HCT116 (cell line): ENCODE data around the gene MIR17HG.

Experiments used
- CBX3 ChIP-seq: IDR thresholded peaks from 2 replicates; pipeline ENCODE4 v1.6.1; 2012; ENCODE audit warnings: low read depth
- CTCF ChIP-seq, 3 experiments: fragments of 200-600 bp in 1 of 3; sonication (generic) in 1 of 3; IDR thresholded peaks in 2 of 3; conservative IDR thresholded peaks in 1 of 3; 2 replicates each; pipeline ENCODE4 v1.5.1; 2012 to 2017; ENCODE audit warnings: low read depth in 2 of 3, low read length in 2 of 3, antibody characterized with exemption in 1 of 3, borderline replicate concordance in 1 of 3, control low read depth in 1 of 3, mild to moderate bottlenecking in 1 of 3, mixed read lengths in 1 of 3, mixed run types in 1 of 3, moderate library complexity in 1 of 3; ENCODE audit not compliant: insufficient read depth in 1 of 3
- EZH2phosphoT487 ChIP-seq: fragments of 200-600 bp; IDR thresholded peaks from 2 replicates; pipeline ENCODE4 v1.6.1; 2018; ENCODE audit warnings: antibody characterized with exemption, borderline replicate concordance
- POLR2A ChIP-seq: IDR thresholded peaks from 2 replicates; pipeline ENCODE4 v1.7.0; 2011; ENCODE audit warnings: borderline replicate concordance; ENCODE audit not compliant: insufficient read depth, insufficient read length; ENCODE audit errors: extremely low read depth
- POLR2AphosphoS5 ChIP-seq: IDR thresholded peaks from 2 replicates; pipeline ENCODE4 v1.6.1; 2011; ENCODE audit warnings: mild to moderate bottlenecking, low read depth, low read length, moderate library complexity
- RAD21 ChIP-seq: IDR thresholded peaks from 2 replicates; pipeline ENCODE4 v1.6.1; 2012; ENCODE audit warnings: low read depth, mild to moderate bottlenecking
- YY1 ChIP-seq: IDR thresholded peaks from 2 replicates; pipeline ENCODE4 v1.6.1; 2011; ENCODE audit warnings: low read length, low read depth, moderate library complexity, mild to moderate bottlenecking; ENCODE audit not compliant: insufficient replicate concordance; ENCODE audit errors: extremely low read depth
- ZNF274 ChIP-seq: fragments of 200-500 bp; sonication (Bioruptor generic); IDR thresholded peaks from 2 replicates; pipeline ENCODE4 v1.6.1; 2014; ENCODE audit warnings: mild to moderate bottlenecking, low read depth, low read length, inconsistent platforms
- TF ChIP-seq, protein P1 (sequence below): IDR thresholded peaks from 2 replicates; pipeline ENCODE4 v1.6.1; 2012; ENCODE audit warnings: low read depth

GRCh38 chr13:91346850-91347201, 661 bp upstream of the MIR17HG start:
- TF ChIP-seq POLR2A (no peak), CTCF (IDR thresholded peaks at IDR 0.05 in 2 of 3, conservative IDR thresholded peaks at IDR 0.05 in 1 of 3; ENCODE audit: borderline replicate concordance in 1 of 3, insufficient read depth in 1 of 3, low read depth in 2 of 3, low read length in 2 of 3) (no peak), RAD21 (no peak), ZNF274 (no peak), CBX3 (no peak), POLR2AphosphoS5 (no peak), EZH2phosphoT487 (no peak), YY1 (no peak)
- TF ChIP-seq, protein P1, sequence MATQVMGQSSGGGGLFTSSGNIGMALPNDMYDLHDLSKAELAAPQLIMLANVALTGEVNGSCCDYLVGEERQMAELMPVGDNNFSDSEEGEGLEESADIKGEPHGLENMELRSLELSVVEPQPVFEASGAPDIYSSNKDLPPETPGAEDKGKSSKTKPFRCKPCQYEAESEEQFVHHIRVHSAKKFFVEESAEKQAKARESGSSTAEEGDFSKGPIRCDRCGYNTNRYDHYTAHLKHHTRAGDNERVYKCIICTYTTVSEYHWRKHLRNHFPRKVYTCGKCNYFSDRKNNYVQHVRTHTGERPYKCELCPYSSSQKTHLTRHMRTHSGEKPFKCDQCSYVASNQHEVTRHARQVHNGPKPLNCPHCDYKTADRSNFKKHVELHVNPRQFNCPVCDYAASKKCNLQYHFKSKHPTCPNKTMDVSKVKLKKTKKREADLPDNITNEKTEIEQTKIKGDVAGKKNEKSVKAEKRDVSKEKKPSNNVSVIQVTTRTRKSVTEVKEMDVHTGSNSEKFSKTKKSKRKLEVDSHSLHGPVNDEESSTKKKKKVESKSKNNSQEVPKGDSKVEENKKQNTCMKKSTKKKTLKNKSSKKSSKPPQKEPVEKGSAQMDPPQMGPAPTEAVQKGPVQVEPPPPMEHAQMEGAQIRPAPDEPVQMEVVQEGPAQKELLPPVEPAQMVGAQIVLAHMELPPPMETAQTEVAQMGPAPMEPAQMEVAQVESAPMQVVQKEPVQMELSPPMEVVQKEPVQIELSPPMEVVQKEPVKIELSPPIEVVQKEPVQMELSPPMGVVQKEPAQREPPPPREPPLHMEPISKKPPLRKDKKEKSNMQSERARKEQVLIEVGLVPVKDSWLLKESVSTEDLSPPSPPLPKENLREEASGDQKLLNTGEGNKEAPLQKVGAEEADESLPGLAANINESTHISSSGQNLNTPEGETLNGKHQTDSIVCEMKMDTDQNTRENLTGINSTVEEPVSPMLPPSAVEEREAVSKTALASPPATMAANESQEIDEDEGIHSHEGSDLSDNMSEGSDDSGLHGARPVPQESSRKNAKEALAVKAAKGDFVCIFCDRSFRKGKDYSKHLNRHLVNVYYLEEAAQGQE, result no peak
